ENCODE measurements around the gene PRKCI.

DNA sequence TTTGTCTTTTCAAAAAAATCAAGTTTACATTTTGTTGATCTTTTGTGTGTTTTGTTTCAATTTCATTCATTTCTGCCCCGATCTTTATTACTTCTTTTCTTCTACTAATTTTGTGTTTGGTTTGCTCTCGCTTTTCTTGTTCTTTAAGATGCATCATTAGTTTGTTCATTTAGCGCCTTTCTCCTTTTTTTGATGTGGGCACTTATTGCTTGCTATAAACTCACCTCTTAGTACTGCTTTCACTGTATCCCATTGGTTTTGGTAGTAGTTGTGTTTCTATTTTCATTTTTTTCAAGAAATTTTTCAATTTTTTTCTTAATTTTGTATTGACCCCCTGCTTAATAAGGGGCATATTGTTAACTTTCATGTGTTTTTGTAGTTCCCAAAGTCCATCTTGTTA is 34.4 kb downstream of the PRKCI start:
- no peak for TF ChIP-seq SP1 (IDR thresholded peaks at IDR 0.05)
- no peak for TF ChIP-seq ZNF384 (IDR thresholded peaks at IDR 0.05)
- no peak for TF ChIP-seq FOXA1 (IDR thresholded peaks at IDR 0.05)
- no peak for TF ChIP-seq FOXK2 (IDR thresholded peaks at IDR 0.05)
- TF ChIP-seq TARDBP (IDR thresholded peaks at IDR 0.05) = no peak
- TF ChIP-seq ELF4 (IDR thresholded peaks at IDR 0.05) = no peak
- TF ChIP-seq FOXM1 (IDR thresholded peaks at IDR 0.05; ENCODE audit: borderline replicate concordance) = no peak
- TF ChIP-seq, protein P1, sequence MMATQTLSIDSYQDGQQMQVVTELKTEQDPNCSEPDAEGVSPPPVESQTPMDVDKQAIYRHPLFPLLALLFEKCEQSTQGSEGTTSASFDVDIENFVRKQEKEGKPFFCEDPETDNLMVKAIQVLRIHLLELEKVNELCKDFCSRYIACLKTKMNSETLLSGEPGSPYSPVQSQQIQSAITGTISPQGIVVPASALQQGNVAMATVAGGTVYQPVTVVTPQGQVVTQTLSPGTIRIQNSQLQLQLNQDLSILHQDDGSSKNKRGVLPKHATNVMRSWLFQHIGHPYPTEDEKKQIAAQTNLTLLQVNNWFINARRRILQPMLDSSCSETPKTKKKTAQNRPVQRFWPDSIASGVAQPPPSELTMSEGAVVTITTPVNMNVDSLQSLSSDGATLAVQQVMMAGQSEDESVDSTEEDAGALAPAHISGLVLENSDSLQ (IDR thresholded peaks at IDR 0.05) = no peak
- TF ChIP-seq SUZ12 (IDR thresholded peaks at IDR 0.05) = no peak
- no peak for TF ChIP-seq L3MBTL2 (conservative IDR thresholded peaks at IDR 0.05)
- no peak for TF ChIP-seq BHLHE40 (IDR thresholded peaks at IDR 0.05; ENCODE audit: borderline replicate concordance)
- TF ChIP-seq ARNT (IDR thresholded peaks at IDR 0.05) = no peak
